Coronary artery (tissue), 2 donors: ENCODE data around the gene SPOCD1.
"Not testable (repeated sequence)": the region's sequence is repeated elsewhere in the genome, so short reads cannot be mapped to it uniquely, and the experiment has no call there.

ENCODE experiments used
- DNase-seq: peaks from one replicate; pipeline ENCODE4 v3.0.0-alpha.2; 2017; ENCODE audit warnings: low spot score
- H3K27ac ChIP-seq, 2 donors: fragments of 200-600 bp; sonication (generic); one replicate each; pipeline ENCODE4 v1.5.1; 2016 to 2019
- H3K4me3 ChIP-seq: fragments of 200-600 bp; sonication (generic); 2 replicates; pipeline ENCODE4 v1.5.1; 2016; ENCODE audit warnings: mild to moderate bottlenecking, moderate library complexity
- CTCF ChIP-seq: fragments of 200-600 bp; sonication (generic); IDR thresholded peaks from one replicate; pipeline ENCODE4 v1.5.1; 2019; ENCODE audit warnings: antibody characterized with exemption

SPOCD1 gene

GRCh38 chr1:31830511-31830910 is 14.7 kb upstream of the SPOCD1 start:
- no peak for TF ChIP-seq CTCF
- DNase-seq = no peak
- Histone ChIP-seq H3K27ac (no peak overlapping the region), H3K4me3 (no peak overlapping the region)

GRCh38 chr1:31830065-31830464 is 14.2 kb upstream of the SPOCD1 start:
- no peak for DNase-seq

GRCh38 chr1:31828926-31829690 is 13.3 kb upstream of the SPOCD1 start:
- TF ChIP-seq CTCF = no peak
- H3K4me3 ChIP-seq = no peak overlapping the region
- no peak for DNase-seq
- H3K27ac ChIP-seq = no peak overlapping the region

More at GRCh38 chr1:31830065-31830464, 14.2 kb upstream of the SPOCD1 start:
- H3K27ac ChIP-seq = no peak overlapping the region
- H3K4me3 ChIP-seq = no peak overlapping the region
- no peak for TF ChIP-seq CTCF

- no peak for DNase-seq
- no peak overlapping the region for H3K4me3 ChIP-seq
- TF ChIP-seq CTCF = no peak
- no peak overlapping the region for H3K27ac ChIP-seq
These were observed 12.5 kb upstream of the SPOCD1 start for GRCh38 chr1:31828341-31828740.

GRCh38 chr1:31823780-31824179 is 8.0 kb upstream of the SPOCD1 start:
- no peak for DNase-seq
- no peak overlapping the region for H3K4me3 ChIP-seq
- TF ChIP-seq CTCF = no peak
- H3K27ac ChIP-seq = no peak overlapping the region

- no peak for DNase-seq
These were observed 6.9 kb upstream of the SPOCD1 start for GRCh38 chr1:31822766-31823165.

GRCh38 chr1:31820196-31820595 is 4.4 kb upstream of the SPOCD1 start:
- H3K4me3 ChIP-seq, DNase-seq, H3K27ac ChIP-seq: not testable (repeated sequence)

More at GRCh38 chr1:31822766-31823165, 6.9 kb upstream of the SPOCD1 start:
- Histone ChIP-seq H3K27ac (no peak overlapping the region), H3K4me3 (no peak overlapping the region)
- no peak for TF ChIP-seq CTCF
